Motor neuron (in vitro differentiated cells): ENCODE data around the gene VPS18. TPM values are rescaled to one million over a fixed set of nuclear protein-coding genes. Genes with fewer than 3 reads are reported as not detected.

Source experiments
- ATAC-seq, 8 experiments: fragments of 200-7000 bp; cut with Tn5 transposase; replicated peaks in 6 of 8; 2 replicates each; pipeline ENCODE4 v1.8.0; 2021; ENCODE audit warnings: mild to moderate bottlenecking in 8 of 8, moderate library complexity in 8 of 8
- H3K27ac ChIP-seq, 2 donors: fragments of 250-450 bp; sonication (Bioruptor Pico); 2 replicates each; pipeline ENCODE4 v1.9.0; 2021; ENCODE audit warnings: antibody characterized with exemption in 2 of 2, mild to moderate bottlenecking in 2 of 2, moderate library complexity in 1 of 2
- H3K4me1 ChIP-seq, 2 donors: fragments of 250-450 bp; sonication (Bioruptor Pico); replicated peaks in 1 of 2; 2 replicates each; pipeline ENCODE4 v1.6.1; 2021; ENCODE audit warnings: antibody characterized with exemption in 2 of 2, mild to moderate bottlenecking in 2 of 2, moderate library complexity in 1 of 2
- H3K4me3 ChIP-seq, 5 donors: fragments of 250-450 bp; sonication (Bioruptor Pico); 2 replicates each; pipeline ENCODE4 v1.9.0; 2021; ENCODE audit warnings: antibody characterized with exemption in 5 of 5, mild to moderate bottlenecking in 5 of 5, moderate library complexity in 4 of 5
- WGBS, 10 experiments: fragments of 450-650 bp; shearing (Covaris generic); methylation state at CpG; one replicate each; pipeline ENCODE4 v1.0.0; 2022; 5-methylcytosine and 5-hydroxymethylcytosine counted together
- in situ Hi-C, 9 experiments: fragments of 400-800 bp; cut with MboI; loops; one replicate each; pipeline ENCODE4 v1.15.0; 2021; ENCODE audit warnings: low sequenced_read_pairs in 9 of 9, low pct_unique_long_range_greater_than_20kb in 2 of 9; ENCODE audit not compliant: unreplicated experiment in 9 of 9
- total RNA-seq, 8 experiments: library from RNA; unstranded; fragments of 300-600 nt; gene quantifications; 2 replicates each; pipeline versions ENCODE4 v1.2.3 to v1.2.4, GENCODE V29; 2022

Gene VPS18
- total RNA-seq, 8 experiments from 2014 or later, result 12.9 to 24.9 (median 19.3) TPM

- ATAC-seq, result peak in 3 of 8 experiments; percentile 2 to 11 (median 4)
- H3K4me1 ChIP-seq, result peaks cover 3 to 5% of the 10 kb centered on the region in 2 donors
- no peak overlapping the region for H3K27ac ChIP-seq
- 70 to 100% (median 92%) methylated on average over 1 to 14 of the region's 33 CpGs; no CpG with 5 or more reads in 4 of the 10 experiments for WGBS, 10 experiments
- in situ Hi-C loops, result loop anchor here in 3 of 9 experiments (10.0 to 25.0 kb wide), 2 partner anchors 113 to 125 kb away; no protein-coding TSS in a partner anchor
- H3K4me3 ChIP-seq, result no peak overlapping the region
These were observed 5.4 kb downstream of the VPS18 start for GRCh38 chr15:40899536-40900207.

- 80 to 100% (median 93%) methylated on average over 1 to 23 of the region's 36 CpGs; no CpG with 5 or more reads in 5 of the 10 experiments for WGBS, 10 experiments
- no peak for ATAC-seq
- in situ Hi-C loops, result loop anchor here in 3 of 9 experiments (10.0 to 25.0 kb wide), 2 partner anchors 112 to 124 kb away; no protein-coding TSS in a partner anchor
- peaks cover 2 to 3% of the 10 kb centered on the region in 2 donors for H3K4me1 ChIP-seq
- no peak overlapping the region for H3K4me3 ChIP-seq
- H3K27ac ChIP-seq, result no peak overlapping the region
These were observed 6.2 kb downstream of the VPS18 start for GRCh38 chr15:40900256-40901052.

GRCh38 chr15:40901053-40901443, 6.8 kb downstream of the VPS18 start:
- in situ Hi-C loops, result loop anchor here in 3 of 9 experiments (10.0 to 25.0 kb wide), 2 partner anchors 111 to 124 kb away; no protein-coding TSS in a partner anchor
- no peak for ATAC-seq
- WGBS, 10 experiments, result 93 to 100% (median 100%) methylated on average over 1 to 4 of the region's 5 CpGs; no CpG with 5 or more reads in 7 of the 10 experiments
- H3K4me3 ChIP-seq, result no peak overlapping the region
- H3K4me1 ChIP-seq, result no peaks in the 10 kb centered on the region
- no peak overlapping the region for H3K27ac ChIP-seq

- Histone ChIP-seq H3K27ac (no peak overlapping the region), H3K4me1 (peaks cover 8 to 9% of the 10 kb centered on the region in 2 donors), H3K4me3 (no peak overlapping the region)
- in situ Hi-C loops, result loop anchor here in 3 of 9 experiments (10.0 to 25.0 kb wide), 2 partner anchors 109 to 122 kb away; no protein-coding TSS in a partner anchor
- 50 to 100% (median 86%) methylated on average over 1 to 12 of the region's 33 CpGs; no CpG with 5 or more reads in 3 of the 10 experiments for WGBS, 10 experiments
- ATAC-seq, result no peak
These were observed 8.6 kb downstream of the VPS18 start for GRCh38 chr15:40902605-40903561.

GRCh38 chr15:40904552-40905201, 10.4 kb downstream of the VPS18 start:
- Histone ChIP-seq H3K27ac (no peak overlapping the region), H3K4me1 (peaks cover 8 to 9% of the 10 kb centered on the region in 2 donors), H3K4me3 (no peak overlapping the region)
- ATAC-seq, result no peak
- 40 to 100% (median 91%) methylated on average over 1 to 4 of the region's 7 CpGs; no CpG with 5 or more reads in 4 of the 10 experiments for WGBS, 10 experiments
- in situ Hi-C loops, result loop anchor here in 3 of 9 experiments (10.0 to 25.0 kb wide), 2 partner anchors 108 to 120 kb away; no protein-coding TSS in a partner anchor

- Histone ChIP-seq H3K4me3 (peak overlapping the region in 1 of 5 donors; percentile 11), H3K27ac (peak overlapping the region; percentile 34 to 56), H3K4me1 (peaks cover 23 to 24% of the 10 kb centered on the region in 2 donors)
- in situ Hi-C loops, result loop anchor here in 3 of 9 experiments (10.0 to 25.0 kb wide), 2 partner anchors 106 to 118 kb away; no protein-coding TSS in a partner anchor
- ATAC-seq, result peak; percentile 75 to 90 (median 80)
- WGBS, 10 experiments, result 25% methylated on average over 2 of the region's 36 CpGs; no CpG with 5 or more reads in 9 of the 10 experiments
These were observed 12.1 kb downstream of the VPS18 start for GRCh38 chr15:40906091-40906990.

- Histone ChIP-seq H3K4me3 (no peak overlapping the region), H3K4me1 (peaks cover 26 to 28% of the 10 kb centered on the region in 2 donors), H3K27ac (peak overlapping the region in 1 of 2 donors; percentile 34)
- peak in 1 of 8 experiments; percentile 2 for ATAC-seq
- 40 to 100% (median 70%) methylated on average over 1 to 2 of the region's 22 CpGs; no CpG with 5 or more reads in 6 of the 10 experiments for WGBS, 10 experiments
- in situ Hi-C loops, result loop anchor here in 3 of 9 experiments (10.0 to 25.0 kb wide), 2 partner anchors 105 to 118 kb away; no protein-coding TSS in a partner anchor
These were observed 12.9 kb downstream of the VPS18 start for GRCh38 chr15:40906991-40907802.

GRCh38 chr15:40908095-40908494, 13.8 kb downstream of the VPS18 start:
- peaks cover 26 to 28% of the 10 kb centered on the region in 2 donors for H3K4me1 ChIP-seq
- WGBS, 10 experiments, result 40 to 98% (median 89%) methylated on average over 1 to 6 of the region's 7 CpGs; no CpG with 5 or more reads in 3 of the 10 experiments
- H3K27ac ChIP-seq, result no peak overlapping the region
- in situ Hi-C loops, result loop anchor here in 3 of 9 experiments (10.0 to 25.0 kb wide), 2 partner anchors 104 to 117 kb away; no protein-coding TSS in a partner anchor
- H3K4me3 ChIP-seq, result no peak overlapping the region
- ATAC-seq, result no peak

GRCh38 chr15:40909662-40910630, 15.7 kb downstream of the VPS18 start:
- peaks cover 26 to 28% of the 10 kb centered on the region in 2 donors for H3K4me1 ChIP-seq
- no peak overlapping the region for H3K27ac ChIP-seq
- ATAC-seq, result no peak
- in situ Hi-C loops, result loop anchor here in 3 of 9 experiments (10.0 to 25.0 kb wide), 2 partner anchors 102 to 115 kb away; no protein-coding TSS in a partner anchor
- H3K4me3 ChIP-seq, result no peak overlapping the region
- WGBS, 10 experiments, result 33 to 96% (median 60%) methylated on average over 1 to 10 of the region's 17 CpGs; no CpG with 5 or more reads in 2 of the 10 experiments
